ENCODE results near the gene RAMP1. TPM values are rescaled to one million over a fixed set of nuclear protein-coding genes. Genes with fewer than 3 reads are reported as not detected.

RAMP1 gene
- total RNA-seq, 2 experiments from 2014 or later = 4.9 TPM

DNA sequence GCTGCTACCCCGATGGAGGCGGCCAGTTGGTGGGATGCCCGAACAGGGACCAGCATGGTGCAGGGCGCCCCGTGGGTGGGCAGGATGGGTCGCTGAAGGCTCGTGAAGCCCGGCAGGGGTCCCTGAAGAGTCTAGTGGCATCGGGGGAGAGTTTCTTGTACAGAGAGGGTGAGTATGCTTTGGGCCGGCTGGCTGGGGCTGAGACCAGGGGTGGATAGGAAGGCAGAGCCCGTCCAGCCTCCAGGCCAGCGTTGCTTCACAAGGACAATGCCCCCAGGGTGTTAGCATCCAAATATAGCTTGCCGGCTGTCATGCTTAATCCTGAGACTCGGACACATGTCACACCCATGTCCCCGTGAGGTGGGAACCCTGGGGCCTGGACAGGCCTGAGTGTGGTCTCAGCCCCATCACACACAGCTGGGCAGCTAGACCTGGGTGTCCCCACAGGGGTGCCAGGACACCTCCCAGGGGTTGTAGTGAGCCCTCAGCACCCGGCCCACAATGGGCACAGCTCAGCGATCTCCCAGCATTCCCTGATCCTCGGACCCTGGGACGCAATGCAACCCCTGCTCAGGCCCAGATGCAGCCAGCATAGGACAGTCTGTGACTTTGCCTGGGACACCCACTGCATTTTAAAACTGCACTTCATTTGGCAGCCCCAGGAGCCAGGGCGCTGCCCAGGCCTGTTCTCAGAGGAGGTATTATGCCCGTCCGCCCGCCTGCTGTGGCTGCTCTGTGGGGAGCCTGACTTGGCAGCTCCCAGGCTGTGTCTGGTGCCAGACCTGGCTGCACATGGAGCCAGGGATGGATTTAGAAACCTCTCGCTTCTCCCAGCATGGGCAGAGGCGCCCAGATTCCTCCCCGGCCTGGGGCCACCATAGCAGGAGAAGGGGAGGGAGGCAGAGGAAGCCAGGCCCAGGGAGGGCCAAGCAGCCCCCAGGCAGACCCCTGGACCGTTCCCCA, 36.4 kb downstream of the RAMP1 start:
- H3K4me1 Mint-ChIP-seq = peaks cover 61% of the 10 kb centered on the region
- H3K9me3 Mint-ChIP-seq = no peaks in the 10 kb centered on the region
- H3K27me3 Mint-ChIP-seq = no peaks in the 10 kb centered on the region
- POLR2A ChIA-PET = no interaction called here
- no peak overlapping the region for H3K4me3 Mint-ChIP-seq
- peak overlapping the region; percentile 78 for H3K27ac Mint-ChIP-seq
- H3K36me3 Mint-ChIP-seq (ENCODE audit: low read depth) = no peaks in the 10 kb centered on the region
- CTCF ChIA-PET = interaction anchor here (1.2 to 1.5 kb wide), 3 partner anchors 9 to 189 kb away, joined by 3 to 5 read pairs (median 3); no protein-coding TSS in a partner anchor
- no peak for DNase-seq

DNA sequence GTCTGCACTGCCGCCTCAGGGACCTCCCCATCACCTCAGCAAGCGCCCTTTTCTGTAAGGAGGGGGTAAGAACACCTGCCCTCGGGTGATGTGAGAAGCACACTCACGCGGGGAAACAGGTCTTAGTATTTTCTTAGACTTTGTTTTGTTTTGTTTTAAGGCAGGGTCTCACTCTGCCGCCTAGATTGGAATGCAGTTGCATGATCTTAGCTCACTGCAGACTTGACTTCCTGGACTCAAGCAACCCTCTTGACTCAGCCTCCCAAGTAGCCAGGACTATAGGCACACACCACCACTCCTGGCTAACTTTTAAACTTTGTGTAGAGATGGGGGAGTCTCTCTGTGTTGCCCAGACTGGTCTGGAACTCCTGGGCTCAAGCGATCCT, 37.1 kb downstream of the RAMP1 start:
- POLR2A ChIA-PET = no interaction called here
- H3K36me3 Mint-ChIP-seq (ENCODE audit: low read depth) = peaks cover 3% of the 10 kb centered on the region
- no peaks in the 10 kb centered on the region for H3K9me3 Mint-ChIP-seq
- DNase-seq = no peak
- CTCF ChIA-PET = interaction anchor here (1.5 kb wide), 1 partner anchor 189 kb away, joined by 3 read pairs; no protein-coding TSS in a partner anchor
- H3K27me3 Mint-ChIP-seq = no peaks in the 10 kb centered on the region
- H3K4me1 Mint-ChIP-seq = peaks cover 68% of the 10 kb centered on the region
- H3K27ac Mint-ChIP-seq = peak overlapping the region; percentile 78
- H3K4me3 Mint-ChIP-seq = no peak overlapping the region

DNA sequence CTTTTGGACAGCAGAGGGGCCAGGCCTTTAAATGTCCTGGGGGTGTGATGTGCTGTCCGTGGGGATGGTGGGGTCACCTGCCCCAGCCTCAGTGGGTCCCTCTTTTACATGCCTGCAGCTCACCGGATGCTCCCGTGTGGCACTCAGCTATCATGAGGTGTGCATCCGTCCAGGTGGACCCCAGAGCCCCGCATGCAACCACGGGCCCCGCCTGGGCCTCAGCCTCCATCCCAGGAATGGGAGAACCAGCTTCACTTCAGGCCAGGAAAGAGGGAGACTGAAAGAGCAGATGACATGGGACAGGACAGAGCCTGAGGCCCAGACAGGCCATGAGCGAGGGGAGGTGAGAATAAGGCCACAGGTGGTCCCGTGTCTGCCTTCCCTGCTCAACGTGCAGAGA, 37.5 kb downstream of the RAMP1 start:
- Mint-ChIP-seq H3K36me3 (ENCODE audit: low read depth) (peaks cover 5% of the 10 kb centered on the region), H3K4me3 (no peak overlapping the region), H3K27me3 (no peaks in the 10 kb centered on the region), H3K9me3 (no peaks in the 10 kb centered on the region), H3K4me1 (peaks cover 70% of the 10 kb centered on the region), H3K27ac (peak overlapping the region; percentile 96)
- POLR2A ChIA-PET = no interaction called here
- CTCF ChIA-PET = no interaction called here
- no peak for DNase-seq

DNA sequence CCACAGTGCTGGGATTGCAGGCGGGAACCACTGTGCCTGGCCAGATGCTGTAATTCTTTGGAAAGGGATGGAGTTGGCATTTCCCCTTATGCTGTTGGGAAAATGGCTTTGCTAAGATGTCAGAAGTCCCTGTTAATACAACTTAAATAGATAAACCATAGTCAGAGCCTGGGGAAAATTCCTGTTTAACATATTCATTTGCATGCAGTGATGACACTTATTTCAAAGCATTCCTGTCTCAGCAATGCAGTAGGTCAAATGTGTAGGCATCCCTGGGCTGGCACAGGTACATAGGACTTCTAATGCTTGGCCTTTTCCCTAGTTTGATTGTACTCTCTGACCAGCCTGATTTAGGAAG, 38.6 kb downstream of the RAMP1 start:
- ChIA-PET POLR2A (no interaction called here), CTCF (no interaction called here)
- Mint-ChIP-seq H3K27ac (peak overlapping the region; percentile 96), H3K4me1 (peaks cover 63% of the 10 kb centered on the region), H3K9me3 (no peaks in the 10 kb centered on the region), H3K27me3 (no peaks in the 10 kb centered on the region), H3K36me3 (ENCODE audit: low read depth) (peaks cover 5% of the 10 kb centered on the region), H3K4me3 (peak overlapping the region; percentile 50)
- DNase-seq = no peak

DNA sequence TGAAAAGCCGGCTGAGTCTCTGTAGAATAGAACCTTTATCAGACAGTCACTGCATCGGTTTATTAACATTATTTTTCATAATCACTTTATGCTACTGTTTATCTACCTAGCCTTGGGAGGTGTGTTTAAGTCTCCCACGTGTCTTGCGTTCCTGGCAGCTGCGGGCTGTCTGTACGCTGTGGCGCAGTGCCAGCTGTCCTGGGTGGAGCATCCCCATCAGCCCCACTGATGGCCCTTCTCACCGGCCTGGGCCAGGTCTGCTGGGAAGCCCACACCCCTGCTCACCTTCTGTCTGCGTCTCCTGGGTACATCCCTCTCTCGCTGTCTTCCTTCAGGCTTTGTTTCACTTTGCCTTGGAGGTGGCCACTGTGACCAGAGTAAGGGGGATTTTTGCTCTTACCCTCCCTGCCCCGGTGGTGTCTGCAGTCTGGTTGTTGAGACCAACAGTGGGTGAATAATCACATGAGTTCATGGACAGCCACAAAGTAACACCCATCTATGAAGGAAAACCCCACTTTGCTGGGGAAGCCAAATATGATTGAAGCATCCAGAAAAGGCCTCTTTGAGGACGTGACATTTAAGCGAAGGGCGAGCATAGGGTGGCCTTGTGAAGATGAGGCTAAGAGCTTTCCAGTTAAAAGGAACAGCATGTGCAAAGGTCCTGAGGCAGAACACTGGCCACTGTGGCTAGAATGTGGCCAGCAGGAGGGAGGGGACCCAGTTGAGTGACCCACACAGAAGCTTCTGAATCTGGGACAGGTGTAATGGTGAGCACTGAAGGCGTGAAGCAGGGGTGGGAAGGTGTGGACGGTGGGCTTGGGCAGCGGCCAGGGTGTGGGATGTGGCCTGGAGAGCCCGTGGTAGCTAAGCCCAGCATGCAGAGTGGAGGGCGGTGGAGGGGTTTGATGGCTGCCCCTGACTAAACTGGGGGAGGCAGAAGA, 41.7 kb downstream of the RAMP1 start:
- Mint-ChIP-seq H3K9me3 (peaks cover 2% of the 10 kb centered on the region), H3K27me3 (no peaks in the 10 kb centered on the region), H3K36me3 (ENCODE audit: low read depth) (peaks cover 8% of the 10 kb centered on the region), H3K4me3 (peak overlapping the region; percentile 22), H3K4me1 (peaks cover 75% of the 10 kb centered on the region), H3K27ac (peak overlapping the region; percentile 79)
- POLR2A ChIA-PET = no interaction called here
- DNase-seq = no peak
- CTCF ChIA-PET = interaction anchor here (1.6 kb wide), 1 partner anchor 22 kb away, joined by 3 read pairs; no protein-coding TSS in a partner anchor

DNA sequence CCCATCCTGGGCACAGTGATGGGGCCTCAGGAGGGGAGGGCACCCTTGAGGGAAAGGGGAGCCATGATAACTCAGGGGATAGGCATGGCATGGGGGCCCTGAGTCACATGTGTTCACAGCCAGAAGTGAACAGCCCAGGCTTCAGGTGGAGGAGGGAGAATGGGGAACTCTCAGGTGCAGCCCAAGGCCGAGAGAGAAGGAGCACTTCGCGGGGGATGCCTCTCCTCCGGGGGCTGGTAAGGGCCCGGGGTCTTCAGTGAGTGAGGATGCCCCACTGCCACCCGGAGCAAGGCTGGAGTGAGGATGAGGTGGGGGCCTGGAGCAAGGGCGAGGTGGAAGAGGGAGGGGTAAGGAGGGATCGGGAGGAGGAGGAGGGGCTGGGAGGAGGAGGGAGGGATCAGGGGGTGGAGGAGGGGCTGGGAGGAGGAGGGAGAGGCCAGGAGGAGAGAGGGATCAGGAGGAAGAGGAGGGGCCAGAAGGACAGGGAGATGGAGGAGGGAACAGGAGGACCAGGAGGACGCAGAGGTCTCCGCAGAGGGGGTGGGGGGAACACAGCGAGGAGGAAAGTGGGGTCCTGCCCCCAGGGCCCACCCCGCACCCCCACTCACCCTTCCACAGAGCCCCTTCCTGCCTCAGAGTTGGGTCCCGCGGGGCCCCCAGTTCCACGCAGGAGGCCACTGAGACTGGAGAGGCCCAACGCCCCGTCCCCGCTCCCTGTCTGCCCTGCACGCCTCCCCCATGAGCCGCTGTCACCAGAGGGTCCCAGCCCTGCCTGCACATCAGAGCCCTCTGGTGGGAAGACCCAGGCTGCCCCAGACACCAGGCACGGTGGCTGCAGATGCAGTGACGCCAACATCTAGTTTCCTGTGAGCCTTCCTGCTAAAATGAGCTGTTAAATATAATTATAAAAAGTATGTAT, 42.8 kb downstream of the RAMP1 start:
- ChIA-PET CTCF (interaction anchor here (1.0 to 1.6 kb wide), 2 partner anchors 10 to 21 kb away, joined by 3 to 5 read pairs; no protein-coding TSS in a partner anchor), POLR2A (no interaction called here)
- peak; percentile 18 for DNase-seq
- peak overlapping the region; percentile 22 for H3K4me3 Mint-ChIP-seq
- no peaks in the 10 kb centered on the region for H3K27me3 Mint-ChIP-seq
- peak overlapping the region; percentile 90 for H3K27ac Mint-ChIP-seq
- H3K9me3 Mint-ChIP-seq = peaks cover 5% of the 10 kb centered on the region
- peaks cover 75% of the 10 kb centered on the region for H3K4me1 Mint-ChIP-seq
- H3K36me3 Mint-ChIP-seq (ENCODE audit: low read depth) = peaks cover 10% of the 10 kb centered on the region

DNA sequence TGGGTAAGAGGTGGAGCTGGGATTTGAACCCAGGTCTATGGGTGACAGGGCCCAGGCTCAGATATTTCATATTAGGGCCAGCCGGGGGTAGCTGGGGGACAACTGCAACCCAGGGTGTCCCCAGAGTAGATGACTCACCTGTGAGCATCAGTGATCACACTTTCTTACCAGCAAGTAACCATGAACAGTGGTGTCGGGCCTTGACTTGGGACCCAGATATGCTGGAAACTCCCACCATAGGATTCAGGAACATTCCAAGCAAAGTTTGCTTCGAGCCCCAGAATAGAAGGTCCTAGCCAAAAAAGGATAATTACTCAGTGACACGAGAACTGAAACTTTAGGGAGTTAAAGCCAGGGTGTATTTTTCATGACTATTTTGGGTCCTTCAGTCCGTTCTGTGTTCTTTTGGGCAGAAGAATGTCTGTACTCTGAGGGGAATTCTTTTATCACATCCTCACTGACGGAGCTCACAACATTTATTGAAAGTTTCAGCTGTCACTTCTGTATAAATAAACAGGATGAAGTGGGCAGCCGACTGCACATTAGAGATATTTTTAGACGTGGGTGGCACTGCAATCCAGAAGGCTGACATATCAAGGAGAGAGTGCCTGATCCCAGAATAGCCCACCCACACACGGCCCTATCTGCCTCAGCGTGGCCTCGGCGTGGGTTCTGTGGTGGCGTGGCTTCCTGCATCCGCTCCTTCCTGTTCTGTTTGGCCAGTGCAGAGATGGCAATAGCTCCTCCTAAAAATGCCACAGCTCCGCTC, 45.6 kb downstream of the RAMP1 start:
- DNase-seq = no peak
- H3K4me1 Mint-ChIP-seq = peaks cover 50% of the 10 kb centered on the region
- H3K27me3 Mint-ChIP-seq = no peaks in the 10 kb centered on the region
- peaks cover 18% of the 10 kb centered on the region for H3K36me3 Mint-ChIP-seq (ENCODE audit: low read depth)
- H3K27ac Mint-ChIP-seq = peak overlapping the region; percentile 82
- H3K9me3 Mint-ChIP-seq = peaks cover 15% of the 10 kb centered on the region
- H3K4me3 Mint-ChIP-seq = peak overlapping the region; percentile 16
- ChIA-PET POLR2A (no interaction called here), CTCF (interaction anchor here (0.6 to 1.7 kb wide), 3 partner anchors 10 to 35 kb away, joined by 3 to 6 read pairs (median 5); no protein-coding TSS in a partner anchor)

DNA sequence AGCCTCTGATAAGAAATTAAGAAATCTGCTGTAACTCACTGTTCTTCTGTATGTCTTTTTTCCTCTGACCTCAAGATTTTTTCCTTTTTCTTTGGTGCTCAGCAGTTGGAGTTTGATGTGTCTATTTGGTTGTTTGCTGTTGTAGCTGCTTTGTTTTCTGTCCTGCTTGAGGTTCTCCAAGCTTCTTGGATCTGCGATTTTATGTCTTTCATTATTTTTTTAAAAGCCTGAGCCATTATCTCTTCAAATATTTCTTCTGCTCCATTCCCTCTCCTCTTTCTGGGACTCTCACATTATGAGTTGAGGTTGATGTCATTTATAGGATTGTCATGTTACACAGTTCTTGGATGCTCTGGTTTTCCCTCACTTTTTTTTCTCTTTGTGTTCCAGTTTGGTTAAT, 47.7 kb downstream of the RAMP1 start:
- Mint-ChIP-seq H3K4me1 (peaks cover 32% of the 10 kb centered on the region), H3K4me3 (no peak overlapping the region), H3K36me3 (ENCODE audit: low read depth) (peaks cover 18% of the 10 kb centered on the region), H3K9me3 (peaks cover 25% of the 10 kb centered on the region), H3K27me3 (no peaks in the 10 kb centered on the region), H3K27ac (no peak overlapping the region)
- ChIA-PET POLR2A (no interaction called here), CTCF (interaction anchor here (0.8 kb wide), 1 partner anchor 12 kb away, joined by 3 read pairs; no protein-coding TSS in a partner anchor)
- DNase-seq = no peak

DNA sequence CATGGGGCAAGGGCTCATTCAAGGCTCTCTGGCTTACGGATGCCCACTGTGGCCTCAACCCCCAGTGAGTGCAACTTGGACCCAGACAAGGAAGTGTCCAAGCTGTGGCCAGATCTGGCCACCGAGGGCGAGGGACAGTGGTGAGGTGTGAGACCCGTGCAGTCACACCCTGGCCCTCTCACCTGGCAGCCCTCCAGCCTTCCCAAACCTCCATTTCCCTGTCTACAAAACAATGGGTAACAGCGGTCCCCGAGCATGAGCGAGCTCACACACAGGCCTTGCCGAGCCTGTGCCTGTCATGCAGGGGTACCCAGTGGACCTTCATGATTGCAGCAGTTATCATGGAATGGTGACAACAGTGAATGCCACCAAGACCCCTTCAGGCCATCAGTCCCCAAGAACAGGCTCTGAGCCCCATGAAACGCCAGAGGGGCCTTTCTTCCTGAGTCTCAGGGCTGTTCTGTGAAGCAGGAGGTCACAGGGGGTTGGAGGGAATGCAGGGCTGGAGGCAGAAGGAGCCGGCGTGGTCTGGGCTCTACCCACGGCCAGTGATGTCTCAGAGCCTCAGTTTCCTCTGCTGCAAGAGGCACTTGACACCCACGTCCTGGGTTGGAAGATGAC, 49.8 kb downstream of the RAMP1 start:
- Mint-ChIP-seq H3K4me1 (peaks cover 26% of the 10 kb centered on the region), H3K27me3 (no peaks in the 10 kb centered on the region), H3K4me3 (no peak overlapping the region), H3K36me3 (ENCODE audit: low read depth) (peaks cover 18% of the 10 kb centered on the region), H3K27ac (no peak overlapping the region), H3K9me3 (peaks cover 25% of the 10 kb centered on the region)
- ChIA-PET CTCF (no interaction called here), POLR2A (no interaction called here)
- no peak for DNase-seq

DNA sequence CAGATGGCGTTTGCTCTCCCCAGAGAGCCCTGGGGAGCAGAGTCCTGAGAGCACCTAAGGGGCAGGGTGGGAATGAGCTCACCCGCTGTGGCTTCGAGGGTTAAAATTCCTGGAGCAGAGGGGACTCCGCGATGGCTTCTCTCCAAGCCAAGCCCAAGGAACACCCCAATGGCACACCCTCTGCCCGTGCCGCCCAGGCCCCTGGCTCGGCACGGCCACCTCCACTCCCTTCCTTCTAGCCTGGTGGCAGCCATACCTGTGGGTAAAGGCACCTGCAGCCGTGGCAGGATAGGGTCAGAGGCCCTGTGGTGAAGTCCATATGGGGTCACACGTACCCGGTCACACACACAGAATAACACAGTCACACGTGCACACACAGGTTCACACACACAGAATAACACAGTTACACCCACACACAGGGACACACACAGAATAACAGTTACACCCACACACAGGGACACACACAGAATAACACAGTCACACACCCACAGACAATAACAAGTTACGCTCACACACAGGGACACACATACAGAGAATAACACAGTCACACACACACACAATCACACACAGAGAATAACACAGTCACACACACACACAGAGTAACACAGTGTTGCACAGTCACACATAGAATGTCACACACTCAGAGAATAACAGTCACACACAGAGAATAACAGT, 50.5 kb downstream of the RAMP1 start:
- POLR2A ChIA-PET = no interaction called here
- Mint-ChIP-seq H3K27me3 (no peaks in the 10 kb centered on the region), H3K4me3 (no peak overlapping the region), H3K27ac (no peak overlapping the region), H3K9me3 (peaks cover 25% of the 10 kb centered on the region), H3K4me1 (peaks cover 22% of the 10 kb centered on the region), H3K36me3 (ENCODE audit: low read depth) (peaks cover 18% of the 10 kb centered on the region)
- DNase-seq = no peak
- CTCF ChIA-PET = no interaction called here
